GM10266 (cell line): ENCODE measurements around the gene SLC9A9.

Source experiments
- DNase-seq: peaks from one replicate; pipeline ENCODE4 v3.0.0; 2012; ENCODE audit errors: extremely low spot score
- CTCF ChIP-seq: IDR thresholded peaks from 2 replicates; pipeline ENCODE4 v1.5.1; 2012; ENCODE audit warnings: mild to moderate bottlenecking, low read depth; ENCODE audit not compliant: control insufficient read depth, insufficient read depth; ENCODE audit errors: missing control alignments

Gene SLC9A9

GRCh38 chr3:143384076-143384475, 464.2 kb downstream of the SLC9A9 start:
- no peak for TF ChIP-seq CTCF
- DNase-seq = no peak

- no peak for TF ChIP-seq CTCF
- DNase-seq = no peak
Measured at GRCh38 chr3:143383421-143383820, 464.8 kb downstream of the SLC9A9 start.

GRCh38 chr3:143382816-143383215, 465.5 kb downstream of the SLC9A9 start:
- TF ChIP-seq CTCF = no peak
- no peak for DNase-seq

- DNase-seq = no peak
- TF ChIP-seq CTCF = no peak
Measured at GRCh38 chr3:143380449-143380848, 467.8 kb downstream of the SLC9A9 start.

GRCh38 chr3:143375698-143376097, 472.6 kb downstream of the SLC9A9 start:
- TF ChIP-seq CTCF = no peak
- no peak for DNase-seq

GRCh38 chr3:143367171-143367570, 481.1 kb downstream of the SLC9A9 start:
- DNase-seq = no peak
- no peak for TF ChIP-seq CTCF

- DNase-seq = no peak
- no peak for TF ChIP-seq CTCF
Measured at GRCh38 chr3:143366672-143367071, 481.6 kb downstream of the SLC9A9 start.
